ENCODE measurements around the gene SMS.

The SMS gene

GRCh38 chrX:22032084-22032483 is 91.6 kb downstream of the SMS start, which contains the start of gene PHEX:
Gene PHEX, plus strand, starts transcription at chrX:22032325. Its CDS starts 681 bp downstream, at chrX:22033006.
- Mint-ChIP-seq H3K9me3 (no peaks in the 10 kb centered on the region), H3K27ac (no peak within 1 kb of the TSS), H3K4me1 (no peaks in the 10 kb centered on the region), H3K4me3 (no peak within 1 kb of the TSS), H3K36me3 (no peaks in the 10 kb centered on the region)
- ATAC-seq (no peak), DNase-seq (ENCODE audit: low spot score in 2 of 2) (no peak)

GRCh38 chrX:22032506-22032905 is 92.0 kb downstream of the SMS start:
- H3K9me3 Mint-ChIP-seq = no peaks in the 10 kb centered on the region
- ATAC-seq (no peak), DNase-seq (ENCODE audit: low spot score in 2 of 2) (no peak)
- H3K27ac Mint-ChIP-seq = no peak overlapping the region
- H3K4me3 Mint-ChIP-seq = no peak overlapping the region
- H3K4me1 Mint-ChIP-seq = no peaks in the 10 kb centered on the region
- no peaks in the 10 kb centered on the region for H3K36me3 Mint-ChIP-seq

GRCh38 chrX:22033818-22034217 is 93.3 kb downstream of the SMS start:
- no peak overlapping the region for H3K27ac Mint-ChIP-seq
- H3K4me1 Mint-ChIP-seq = no peaks in the 10 kb centered on the region
- no peak overlapping the region for H3K4me3 Mint-ChIP-seq
- DNase-seq (ENCODE audit: low spot score in 2 of 2) = no peak
- no peak for ATAC-seq
- H3K36me3 Mint-ChIP-seq = no peaks in the 10 kb centered on the region
- H3K9me3 Mint-ChIP-seq = no peaks in the 10 kb centered on the region

DNA sequence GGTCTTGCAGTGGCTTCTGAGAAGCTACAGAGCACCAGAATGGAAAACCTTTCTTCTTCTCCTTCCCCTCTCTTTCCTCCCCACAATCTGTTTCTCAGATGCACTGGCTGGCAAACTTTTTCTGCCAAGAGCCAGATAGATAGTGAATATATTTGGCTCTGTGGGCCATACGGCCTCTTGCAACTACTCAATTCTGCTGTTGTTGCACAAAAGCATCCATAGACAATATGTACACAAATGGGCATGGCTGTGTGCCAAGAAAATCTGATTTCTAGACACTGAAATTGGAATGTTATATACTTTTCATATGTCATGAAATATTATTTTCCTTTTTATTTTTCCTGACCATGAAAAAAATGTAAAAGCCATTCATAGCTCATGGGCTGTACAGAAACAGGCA is 94.7 kb downstream of the SMS start:
- Mint-ChIP-seq H3K4me1 (peaks cover under 1% of the 10 kb centered on the region), H3K36me3 (no peaks in the 10 kb centered on the region), H3K27ac (no peak overlapping the region), H3K9me3 (no peaks in the 10 kb centered on the region), H3K4me3 (no peak overlapping the region)
- ATAC-seq (no peak), DNase-seq (ENCODE audit: low spot score in 2 of 2) (no peak)

DNA sequence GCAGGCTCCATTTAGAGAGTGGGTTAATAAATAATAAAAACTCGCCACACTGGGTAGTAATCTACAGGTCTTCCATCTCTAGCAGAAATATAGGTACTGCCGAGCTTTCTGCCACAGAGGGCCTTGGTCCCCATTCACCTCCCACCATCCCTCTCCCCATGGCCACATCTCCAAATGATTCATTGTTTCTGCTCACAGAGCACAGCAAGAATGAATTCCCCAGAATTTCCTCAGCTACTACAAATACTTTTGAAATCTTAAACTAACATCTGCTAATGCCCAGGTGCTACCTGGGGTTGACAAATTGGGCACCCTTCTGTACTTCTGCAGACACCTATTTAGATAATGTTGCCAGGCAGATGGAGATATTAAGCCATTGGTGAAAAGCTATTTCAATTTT is 96.7 kb downstream of the SMS start:
- ATAC-seq (no peak), DNase-seq (ENCODE audit: low spot score in 2 of 2) (no peak)
- H3K36me3 Mint-ChIP-seq = no peaks in the 10 kb centered on the region
- H3K27ac Mint-ChIP-seq = peak overlapping the region; percentile 56
- H3K4me1 Mint-ChIP-seq = peaks cover 6% of the 10 kb centered on the region
- H3K4me3 Mint-ChIP-seq = no peak overlapping the region
- H3K9me3 Mint-ChIP-seq = no peaks in the 10 kb centered on the region

GRCh38 chrX:22037911-22038537 is 97.5 kb downstream of the SMS start:
- Mint-ChIP-seq H3K4me3 (no peak overlapping the region), H3K36me3 (no peaks in the 10 kb centered on the region), H3K9me3 (no peaks in the 10 kb centered on the region), H3K4me1 (peaks cover 6% of the 10 kb centered on the region), H3K27ac (no peak overlapping the region)
- DNase-seq (ENCODE audit: low spot score in 2 of 2) = no peak
- ATAC-seq = peak; percentile 60

- Mint-ChIP-seq H3K9me3 (no peaks in the 10 kb centered on the region), H3K4me3 (peak overlapping the region; percentile 33), H3K4me1 (peaks cover 6% of the 10 kb centered on the region), H3K36me3 (no peaks in the 10 kb centered on the region), H3K27ac (no peak overlapping the region)
- ATAC-seq (no peak), DNase-seq (ENCODE audit: low spot score in 2 of 2) (no peak)
Observed at GRCh38 chrX:22039541-22039940, 99.0 kb downstream of the SMS start.

DNA sequence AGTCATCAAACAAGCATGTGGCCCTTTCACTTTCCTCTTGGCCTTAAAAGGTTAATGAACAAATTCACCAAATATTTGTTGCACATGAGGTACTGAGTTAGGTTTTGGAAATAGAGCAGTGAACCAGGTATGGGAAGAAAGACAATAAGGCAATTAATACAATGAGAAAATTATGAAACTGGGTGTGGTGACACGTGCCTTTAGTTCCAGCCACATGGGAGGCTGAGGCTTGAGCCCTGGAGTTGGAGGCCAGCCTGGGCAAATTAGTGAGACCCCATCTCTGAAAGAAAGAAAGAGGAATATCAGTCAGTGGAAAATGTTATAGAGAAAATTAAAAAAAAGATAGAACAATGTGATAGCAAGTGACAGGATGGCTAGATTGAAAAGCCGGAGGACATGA is 99.7 kb downstream of the SMS start:
- H3K4me3 Mint-ChIP-seq = peak overlapping the region; percentile 33
- no peaks in the 10 kb centered on the region for H3K36me3 Mint-ChIP-seq
- no peak overlapping the region for H3K27ac Mint-ChIP-seq
- H3K9me3 Mint-ChIP-seq = no peaks in the 10 kb centered on the region
- no peak for DNase-seq (ENCODE audit: low spot score in 2 of 2)
- peaks cover 6% of the 10 kb centered on the region for H3K4me1 Mint-ChIP-seq
- no peak for ATAC-seq

DNA sequence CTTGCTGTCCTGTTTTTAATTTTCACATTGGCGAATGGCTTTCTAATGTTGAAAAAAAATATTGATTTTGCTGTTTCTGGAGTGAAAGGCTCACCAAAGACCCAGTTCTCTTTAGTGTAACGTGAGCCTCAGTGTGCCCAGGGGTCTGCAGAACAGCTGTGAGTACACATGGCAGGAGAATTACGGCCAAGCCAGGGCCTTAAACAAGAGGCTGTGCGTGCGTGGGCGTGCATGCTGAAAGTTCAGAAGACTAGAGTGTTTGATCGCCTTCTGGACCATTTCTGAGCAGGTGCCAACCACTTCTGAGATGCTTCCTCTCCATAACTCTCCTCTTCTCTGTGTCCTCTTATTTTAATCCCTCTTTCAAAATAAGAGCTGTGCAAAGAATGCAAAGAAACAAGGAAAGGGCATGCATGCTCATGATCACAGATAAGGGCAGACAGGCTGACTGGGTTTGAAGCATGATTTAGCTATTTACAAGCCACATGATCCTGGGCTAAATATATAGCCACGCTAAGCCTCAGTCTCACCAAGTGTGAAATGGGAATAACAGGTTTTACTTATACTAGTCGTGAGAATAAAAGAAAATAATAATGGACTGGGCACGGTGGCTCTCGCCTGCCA is 101.5 kb downstream of the SMS start:
- no peak overlapping the region for H3K27ac Mint-ChIP-seq
- no peaks in the 10 kb centered on the region for H3K36me3 Mint-ChIP-seq
- peaks cover 6% of the 10 kb centered on the region for H3K4me1 Mint-ChIP-seq
- H3K9me3 Mint-ChIP-seq = no peaks in the 10 kb centered on the region
- ATAC-seq (no peak), DNase-seq (ENCODE audit: low spot score in 2 of 2) (no peak)
- H3K4me3 Mint-ChIP-seq = no peak overlapping the region

DNA sequence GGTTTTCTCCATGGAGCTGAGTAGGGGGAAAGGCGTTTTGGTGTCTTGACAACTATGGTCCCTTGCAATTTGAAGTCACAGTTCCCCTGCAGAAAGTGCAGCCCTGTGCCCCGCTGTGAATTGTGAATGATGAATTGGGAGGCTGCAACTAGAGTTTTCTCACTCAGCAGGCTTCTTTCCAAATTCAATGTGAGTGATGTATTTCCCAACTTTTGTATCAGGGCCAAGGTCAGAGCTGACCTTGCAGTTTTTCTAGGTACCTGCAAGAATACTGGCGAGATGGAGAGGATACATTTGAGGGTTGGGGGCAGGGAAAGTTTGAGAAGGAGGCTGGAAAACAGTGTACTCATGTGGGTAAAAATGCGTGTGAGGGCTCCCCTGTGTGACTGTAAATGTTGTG is 103.4 kb downstream of the SMS start:
- H3K27ac Mint-ChIP-seq = no peak overlapping the region
- DNase-seq (ENCODE audit: low spot score in 2 of 2) (no peak), ATAC-seq (no peak)
- no peaks in the 10 kb centered on the region for H3K9me3 Mint-ChIP-seq
- H3K4me3 Mint-ChIP-seq = no peak overlapping the region
- peaks cover 6% of the 10 kb centered on the region for H3K4me1 Mint-ChIP-seq
- H3K36me3 Mint-ChIP-seq = no peaks in the 10 kb centered on the region
